GM18873 (cell line): ENCODE results near the gene DDX21.
A peak's percentile ranks its signal among the peaks of the same experiment; 100 is the strongest.
"Not testable (repeated sequence)": the region's sequence is repeated elsewhere in the genome, so short reads cannot be mapped to it uniquely, and the experiment has no call there.

ENCODE experiments used
- ATAC-seq: cut with Tn5 transposase; IDR thresholded peaks from one replicate; pipeline ENCODE4 v1.9.1; 2021; ENCODE audit warnings: mild to moderate bottlenecking, moderate library complexity, moderate number of reproducible peaks; ENCODE audit not compliant: unreplicated experiment, low FRiP score

The DDX21 gene

DNA sequence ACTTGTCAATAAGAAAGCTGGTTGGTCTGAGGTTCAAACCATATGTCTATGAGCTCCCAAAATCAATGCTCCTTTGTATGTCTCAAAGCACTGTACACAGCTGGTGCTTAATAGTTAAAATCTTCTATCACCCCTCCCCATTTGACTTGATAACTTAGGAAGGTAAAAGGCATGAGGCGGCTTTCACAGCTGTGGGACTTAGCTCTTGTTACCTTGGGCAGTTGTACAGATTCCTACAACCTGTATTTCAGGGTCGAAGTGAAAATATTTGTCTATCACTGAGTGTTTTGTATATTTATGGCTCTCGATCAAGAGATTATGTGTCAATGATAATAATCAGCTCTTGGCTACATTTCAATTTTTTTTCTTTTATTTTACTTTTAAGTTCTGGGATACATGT, 31.6 kb downstream of the DDX21 start:
- ATAC-seq = no peak

DNA sequence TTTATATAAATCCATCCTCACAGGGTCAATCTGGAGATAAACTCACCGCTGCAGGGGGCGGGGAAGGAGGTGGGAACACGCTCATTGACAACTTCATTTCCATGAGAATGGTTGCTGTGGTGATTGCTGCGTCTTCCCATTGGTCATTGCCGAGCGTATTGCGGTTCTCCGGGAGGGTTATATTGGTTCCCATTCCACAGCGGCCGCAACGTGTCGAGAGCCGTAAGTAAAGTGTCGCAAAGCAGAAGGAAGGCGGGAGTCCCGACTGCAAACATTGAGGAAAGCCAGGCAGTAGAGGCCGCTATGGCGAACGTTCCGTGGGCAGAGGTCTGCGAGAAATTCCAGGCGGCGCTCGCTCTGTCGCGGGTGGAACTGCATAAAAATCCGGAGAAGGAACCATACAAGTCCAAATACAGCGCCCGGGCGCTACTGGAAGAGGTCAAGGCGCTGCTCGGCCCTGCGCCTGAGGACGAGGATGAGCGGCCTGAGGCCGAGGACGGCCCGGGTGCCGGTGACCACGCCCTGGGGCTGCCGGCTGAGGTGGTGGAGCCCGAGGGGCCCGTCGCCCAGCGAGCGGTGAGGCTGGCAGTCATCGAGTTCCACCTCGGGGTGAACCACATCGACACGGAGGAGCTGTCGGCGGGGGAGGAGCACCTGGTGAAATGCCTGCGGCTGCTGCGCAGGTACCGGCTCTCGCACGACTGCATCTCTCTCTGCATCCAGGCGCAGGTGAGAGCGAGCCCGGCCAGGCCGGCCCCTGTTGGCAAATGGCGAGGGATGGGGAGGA, 32.8 kb downstream of the DDX21 start, which contains the start of gene KIFBP:
TSS of gene KIFBP (plus strand) at position 274 of the 787 bp plus-strand sequence. CDS start at position 304, 30 bp downstream.
- peak; percentile 62 for ATAC-seq

DNA sequence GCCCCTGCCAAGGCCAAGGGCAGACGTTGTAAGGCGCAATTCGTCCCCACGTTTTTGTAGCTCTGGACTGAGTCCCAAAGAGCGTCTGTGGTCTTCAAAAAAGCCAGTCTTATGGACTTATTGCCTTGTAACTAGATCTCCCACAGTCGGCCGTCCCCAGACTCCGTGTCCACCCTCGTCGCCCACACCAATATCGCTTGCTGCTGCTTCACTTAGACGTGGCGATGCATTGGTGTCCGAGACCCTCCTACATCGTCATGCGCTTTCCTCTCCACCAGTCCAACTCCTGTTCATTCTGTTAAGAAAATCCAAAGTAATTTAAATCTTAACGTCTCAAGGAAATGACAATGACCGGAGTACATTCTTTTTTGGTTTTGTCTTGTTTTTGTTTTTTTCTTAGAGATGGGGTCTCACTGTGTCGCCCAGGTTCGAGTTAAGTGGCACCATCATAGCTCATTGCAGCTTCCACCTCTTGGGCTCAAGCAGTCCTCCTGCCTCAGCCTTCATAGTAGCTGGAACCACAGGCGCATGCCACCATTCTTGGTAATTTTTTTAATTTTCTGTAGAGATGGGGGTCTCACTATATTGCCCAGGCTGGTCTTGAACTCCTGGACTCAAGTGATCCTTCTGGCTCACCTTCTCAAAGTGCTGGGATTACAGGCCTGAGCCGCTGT, 33.5 kb downstream of the DDX21 start:
- no peak for ATAC-seq

GRCh38 chr10:68992636-68993440, 36.9 kb downstream of the DDX21 start:
- no peak for ATAC-seq

DNA sequence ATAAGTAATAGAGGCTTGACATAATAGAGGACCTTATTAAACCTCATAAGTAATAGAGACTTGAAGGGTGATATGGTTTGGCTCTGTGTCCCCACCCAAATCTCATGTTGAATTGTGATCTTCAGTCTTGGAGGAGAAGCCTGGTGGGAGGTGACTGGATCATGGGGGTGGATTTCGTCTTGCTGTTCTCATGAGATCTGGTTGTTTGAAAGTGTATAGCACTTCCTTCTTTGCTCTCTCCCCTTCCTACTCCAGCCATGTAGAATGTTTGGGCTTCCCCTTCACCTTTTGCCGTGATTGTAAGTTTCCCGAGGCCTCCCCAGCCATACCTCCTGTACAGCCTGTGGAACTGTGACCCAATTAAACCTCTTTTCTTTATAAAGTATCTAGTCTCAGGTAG, 41.2 kb downstream of the DDX21 start:
- no peak for ATAC-seq

- ATAC-seq = no peak
Measured at GRCh38 chr10:69004821-69005220, 48.9 kb downstream of the DDX21 start.

- no peak for ATAC-seq
Measured at GRCh38 chr10:69005704-69006485, 49.9 kb downstream of the DDX21 start.

- no peak for ATAC-seq
Measured at GRCh38 chr10:69007260-69007659, 51.3 kb downstream of the DDX21 start.

- ATAC-seq = no peak
Measured at GRCh38 chr10:69009360-69009759, 53.4 kb downstream of the DDX21 start.

- ATAC-seq = no peak
Measured at GRCh38 chr10:69010151-69010640, 54.2 kb downstream of the DDX21 start.

DNA sequence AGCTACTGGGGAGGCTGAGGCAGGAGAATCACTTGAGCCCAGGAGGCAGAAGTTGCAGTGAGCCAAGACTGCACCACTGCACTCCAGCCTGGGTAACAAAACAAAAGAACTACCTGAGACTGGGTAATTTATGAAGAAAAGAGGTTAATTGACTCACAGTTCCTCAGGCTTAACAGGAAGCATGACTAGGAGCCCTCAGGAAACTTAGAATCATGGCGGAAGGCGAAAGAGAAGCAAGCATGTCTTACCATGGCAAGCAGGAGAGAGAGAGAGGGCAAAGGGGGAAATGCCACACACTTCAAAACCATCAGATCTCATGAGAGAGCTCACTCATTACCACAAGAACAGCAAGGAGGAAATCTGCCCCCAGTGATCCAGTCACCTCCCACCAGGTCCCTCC, 56.8 kb downstream of the DDX21 start:
- not testable (repeated sequence) for ATAC-seq

DNA sequence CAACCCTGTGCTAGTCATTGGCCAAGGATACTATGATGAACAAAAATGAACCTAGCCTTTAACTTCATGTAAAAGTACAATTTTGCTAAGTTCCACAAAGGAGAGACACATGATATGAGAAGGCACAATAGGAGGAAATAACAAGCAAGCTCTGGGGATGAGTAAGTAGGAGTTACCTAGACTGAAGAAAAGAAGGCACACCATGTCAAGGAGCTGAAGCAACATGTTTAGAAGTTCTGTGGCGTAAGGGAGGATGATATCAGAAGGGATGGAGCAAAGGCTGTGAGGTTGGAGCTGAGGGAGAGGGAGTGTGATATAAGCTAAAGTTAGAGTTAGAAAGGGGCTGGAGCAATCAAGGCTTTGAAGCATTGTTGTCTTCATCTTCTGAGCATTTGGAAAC, 58.2 kb downstream of the DDX21 start:
- no peak for ATAC-seq

GRCh38 chr10:69018613-69019012, 62.6 kb downstream of the DDX21 start:
- no peak for ATAC-seq

DNA sequence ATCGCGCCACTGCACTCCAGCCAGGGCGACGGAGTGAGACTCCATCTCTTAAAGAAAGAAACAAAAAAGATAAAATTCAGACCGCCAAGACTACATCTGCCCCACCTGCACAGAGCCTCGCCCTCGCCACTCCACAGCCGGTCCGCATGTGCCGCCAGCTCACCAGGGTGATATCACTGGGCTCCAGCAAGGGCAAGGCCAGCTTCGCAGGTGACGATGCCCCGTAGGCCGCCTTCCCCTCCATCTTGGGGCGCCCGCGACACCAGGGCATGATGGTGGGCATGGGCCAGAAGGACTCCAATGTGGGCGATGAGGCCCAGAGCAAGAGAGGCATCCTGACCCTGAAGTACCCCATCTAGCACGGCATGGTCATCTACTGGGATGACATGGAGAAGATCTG, 66.6 kb downstream of the DDX21 start:
- no peak for ATAC-seq

GRCh38 chr10:69025370-69025896, 69.5 kb downstream of the DDX21 start:
- no peak for ATAC-seq

DNA sequence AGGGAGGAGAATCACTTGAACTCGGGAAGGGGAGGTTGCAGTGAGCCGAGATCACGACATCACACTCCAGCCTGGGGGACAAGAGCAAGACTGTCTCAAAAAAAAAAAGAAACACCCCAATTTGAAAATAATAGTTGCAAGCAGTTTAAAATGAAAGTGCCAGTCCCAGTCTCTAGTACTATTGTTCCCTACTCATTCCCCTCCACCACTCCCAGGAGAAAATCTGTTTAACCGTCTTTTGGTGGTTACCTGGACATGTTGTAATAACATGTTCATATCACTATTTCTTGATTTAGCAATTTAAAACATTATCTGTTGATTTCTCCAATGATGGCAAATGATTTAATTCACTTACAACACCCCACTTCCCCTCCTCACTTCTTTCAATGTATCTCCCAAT, 77.3 kb downstream of the DDX21 start:
- ATAC-seq = no peak
